GM23338 (cell line): ENCODE measurements around the gene PIEZO2.

ENCODE experiments used
- CTCF ChIP-seq, 2 experiments: fragments of 200-600 bp in 1 of 2; sonication (generic) in 1 of 2; conservative IDR thresholded peaks; 2 replicates each; pipeline versions ENCODE4 v1.5.1 to v1.6.1; 2016 to 2017; ENCODE audit warnings: antibody characterized with exemption in 2 of 2, low read depth in 2 of 2, mild to moderate bottlenecking in 2 of 2, moderate library complexity in 1 of 2
- EZH2 ChIP-seq: fragments of 200-600 bp; sonication (generic); IDR thresholded peaks from one replicate; pipeline ENCODE4 v1.8.0; 2017; ENCODE audit warnings: antibody characterized with exemption, mild to moderate bottlenecking, low read depth; ENCODE audit not compliant: unreplicated experiment
- EZH2phosphoT487 ChIP-seq: fragments of 200-600 bp; sonication (generic); IDR thresholded peaks from one replicate; pipeline ENCODE4 v1.8.1; 2018; ENCODE audit warnings: antibody characterized with exemption; ENCODE audit not compliant: unreplicated experiment
- POLR2AphosphoS5 ChIP-seq: IDR thresholded peaks from 2 replicates; pipeline ENCODE4 v1.6.1; 2016; ENCODE audit warnings: antibody characterized with exemption, low read depth
- TF ChIP-seq, protein P1 (sequence below): IDR thresholded peaks from one replicate; pipeline ENCODE4 v1.6.1; 2018; ENCODE audit warnings: antibody characterized with exemption; ENCODE audit not compliant: unreplicated experiment

GRCh38 chr18:11070593-11070992, 78.8 kb downstream of the PIEZO2 start:
- no peak for TF ChIP-seq CTCF (conservative IDR thresholded peaks at IDR 0.05; ENCODE audit: low read depth in 2 of 2)
- TF ChIP-seq EZH2: no peak
- TF ChIP-seq EZH2phosphoT487: no peak
- no peak for TF ChIP-seq POLR2AphosphoS5
- TF ChIP-seq, protein P1, sequence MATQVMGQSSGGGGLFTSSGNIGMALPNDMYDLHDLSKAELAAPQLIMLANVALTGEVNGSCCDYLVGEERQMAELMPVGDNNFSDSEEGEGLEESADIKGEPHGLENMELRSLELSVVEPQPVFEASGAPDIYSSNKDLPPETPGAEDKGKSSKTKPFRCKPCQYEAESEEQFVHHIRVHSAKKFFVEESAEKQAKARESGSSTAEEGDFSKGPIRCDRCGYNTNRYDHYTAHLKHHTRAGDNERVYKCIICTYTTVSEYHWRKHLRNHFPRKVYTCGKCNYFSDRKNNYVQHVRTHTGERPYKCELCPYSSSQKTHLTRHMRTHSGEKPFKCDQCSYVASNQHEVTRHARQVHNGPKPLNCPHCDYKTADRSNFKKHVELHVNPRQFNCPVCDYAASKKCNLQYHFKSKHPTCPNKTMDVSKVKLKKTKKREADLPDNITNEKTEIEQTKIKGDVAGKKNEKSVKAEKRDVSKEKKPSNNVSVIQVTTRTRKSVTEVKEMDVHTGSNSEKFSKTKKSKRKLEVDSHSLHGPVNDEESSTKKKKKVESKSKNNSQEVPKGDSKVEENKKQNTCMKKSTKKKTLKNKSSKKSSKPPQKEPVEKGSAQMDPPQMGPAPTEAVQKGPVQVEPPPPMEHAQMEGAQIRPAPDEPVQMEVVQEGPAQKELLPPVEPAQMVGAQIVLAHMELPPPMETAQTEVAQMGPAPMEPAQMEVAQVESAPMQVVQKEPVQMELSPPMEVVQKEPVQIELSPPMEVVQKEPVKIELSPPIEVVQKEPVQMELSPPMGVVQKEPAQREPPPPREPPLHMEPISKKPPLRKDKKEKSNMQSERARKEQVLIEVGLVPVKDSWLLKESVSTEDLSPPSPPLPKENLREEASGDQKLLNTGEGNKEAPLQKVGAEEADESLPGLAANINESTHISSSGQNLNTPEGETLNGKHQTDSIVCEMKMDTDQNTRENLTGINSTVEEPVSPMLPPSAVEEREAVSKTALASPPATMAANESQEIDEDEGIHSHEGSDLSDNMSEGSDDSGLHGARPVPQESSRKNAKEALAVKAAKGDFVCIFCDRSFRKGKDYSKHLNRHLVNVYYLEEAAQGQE: no peak
